Fibroblast of skin of back (primary cell): ENCODE data around the gene TERB2.
"Not testable (repeated sequence)": the region's sequence is repeated elsewhere in the genome, so short reads cannot be mapped to it uniquely, and the experiment has no call there.

Source experiments
- DNase-seq: peaks from one replicate; pipeline ENCODE4 v3.0.0-alpha.2; 2013

The TERB2 gene

DNA sequence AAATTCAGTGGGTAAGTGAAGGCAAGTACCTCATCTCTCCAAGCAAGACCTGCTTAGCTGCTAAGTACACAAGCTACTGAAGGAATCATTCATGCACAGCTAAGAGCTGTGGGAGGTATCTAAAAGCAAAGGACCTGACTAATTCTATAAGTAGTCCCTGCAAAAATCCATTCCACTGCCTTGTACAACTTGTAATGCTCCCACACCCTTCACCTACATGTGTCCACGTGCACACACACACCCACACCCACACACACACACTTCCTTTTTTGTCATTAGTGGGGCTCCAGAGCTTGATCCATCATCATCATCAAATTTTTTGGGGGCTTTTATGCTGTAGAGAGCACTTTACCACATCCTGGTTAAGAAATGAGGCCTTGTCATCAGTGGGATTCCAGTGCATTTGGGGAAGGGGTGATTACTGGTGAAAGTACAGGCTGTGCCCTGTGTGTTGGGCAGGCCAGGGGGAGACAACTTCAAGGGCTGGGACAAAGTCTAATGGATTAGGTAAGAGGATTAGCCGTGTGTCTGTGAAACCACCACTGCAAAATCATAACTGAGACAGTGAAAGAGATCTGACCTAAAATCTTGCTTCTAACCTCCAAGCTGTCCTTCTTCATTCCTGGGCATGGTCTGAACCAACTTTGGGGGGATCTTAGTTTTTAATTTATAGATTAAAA lies 47.4 kb downstream of the TERB2 start:
- DNase-seq, result not testable (repeated sequence)

DNA sequence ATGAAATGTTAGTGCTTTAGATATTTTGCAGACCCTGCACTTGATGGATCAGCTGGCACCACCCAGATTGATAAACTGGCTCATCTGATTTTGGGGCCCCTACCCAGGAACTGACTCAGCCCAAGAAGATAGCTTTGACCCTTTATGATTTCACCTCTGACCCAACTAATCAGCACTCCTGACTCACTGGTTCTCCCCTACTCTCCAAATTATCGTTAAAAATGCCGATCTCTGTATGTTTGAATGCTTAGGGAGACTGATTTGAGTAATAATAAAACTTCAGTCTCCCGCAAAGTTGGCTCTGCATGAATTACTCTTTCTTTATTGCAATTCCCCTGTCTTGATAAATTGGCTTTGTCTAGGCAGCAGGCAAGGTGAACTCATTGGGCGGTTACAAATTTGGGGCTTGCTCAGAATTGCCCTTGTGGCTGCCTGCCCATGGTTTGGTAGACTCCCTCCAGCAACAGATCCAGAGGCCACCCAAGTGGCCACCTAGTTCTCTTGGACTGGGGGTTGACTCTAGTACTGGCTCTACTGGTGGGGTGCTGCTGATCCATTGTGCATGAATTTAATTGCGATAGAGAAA lies 48.2 kb downstream of the TERB2 start:
- not testable (repeated sequence) for DNase-seq

DNA sequence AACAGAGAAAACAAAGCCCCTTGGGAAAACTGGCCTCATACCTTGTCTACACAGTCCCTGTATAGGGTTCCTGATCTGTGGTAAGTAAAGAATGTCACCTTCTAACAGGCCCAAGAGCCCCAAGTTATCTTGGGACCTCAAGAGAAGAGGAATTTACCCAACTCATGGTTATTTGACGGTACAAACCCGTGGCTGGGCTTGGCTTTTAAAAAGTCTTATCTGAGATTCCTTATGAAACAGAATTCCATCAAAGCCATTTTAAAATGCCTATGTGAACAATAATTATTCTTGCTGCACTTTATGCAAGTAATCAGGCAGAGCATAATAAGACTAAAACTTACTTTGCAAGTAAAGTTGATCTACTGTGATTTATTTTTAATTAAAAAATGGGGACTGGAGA lies 52.6 kb downstream of the TERB2 start:
- no peak for DNase-seq

DNA sequence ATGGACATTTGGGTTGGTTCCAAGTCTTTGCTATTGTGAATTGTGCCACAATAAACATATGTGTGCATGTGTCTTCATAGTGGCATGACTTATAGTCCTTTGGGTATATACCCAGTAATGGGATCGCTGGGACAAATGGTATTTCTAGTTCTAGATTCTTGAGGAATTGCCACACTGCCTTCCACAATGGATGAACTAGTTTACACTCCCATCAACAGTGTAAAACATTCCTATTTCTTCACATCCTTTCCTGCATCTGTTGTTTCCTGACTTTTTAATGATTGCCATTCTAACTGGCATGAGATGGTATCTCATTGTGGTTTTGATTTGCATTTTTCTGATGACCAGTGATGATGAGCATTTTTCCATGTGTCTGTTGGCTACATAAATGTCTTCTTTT lies 58.6 kb downstream of the TERB2 start:
- not testable (repeated sequence) for DNase-seq

DNA sequence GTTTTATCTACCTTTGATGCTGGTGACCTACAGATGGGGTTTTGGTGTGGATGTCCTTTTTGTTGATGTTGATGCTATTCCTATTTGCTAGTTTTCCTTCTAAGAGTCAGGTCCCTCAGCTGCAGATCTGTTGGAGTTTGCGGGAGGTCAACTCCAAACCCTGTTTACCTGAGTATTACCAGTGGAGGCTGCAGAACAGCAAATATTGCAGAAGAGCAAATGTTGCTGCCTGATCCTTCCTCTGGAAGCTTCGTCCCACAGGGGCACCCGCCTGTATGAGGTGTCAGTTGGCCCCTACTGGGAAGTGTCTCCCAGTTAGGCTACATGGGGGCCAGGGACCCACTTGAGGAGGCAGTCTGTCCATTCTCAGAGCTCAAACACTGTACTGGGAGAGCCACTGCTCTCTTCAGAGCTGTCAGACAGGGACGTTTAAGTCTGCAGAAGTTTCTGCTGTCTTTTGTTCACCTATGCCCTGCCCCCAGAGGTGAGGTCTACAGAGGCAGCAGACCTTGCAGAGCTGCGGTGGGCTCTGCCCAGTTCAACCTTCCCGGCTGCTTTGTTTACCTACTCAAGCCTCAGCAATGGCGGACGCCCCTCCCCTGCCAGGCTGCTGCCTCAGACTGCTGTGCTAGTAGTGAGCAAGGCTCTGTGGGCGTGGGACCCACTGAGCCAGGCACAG lies 63.9 kb downstream of the TERB2 start:
- DNase-seq, result not testable (repeated sequence)

DNA sequence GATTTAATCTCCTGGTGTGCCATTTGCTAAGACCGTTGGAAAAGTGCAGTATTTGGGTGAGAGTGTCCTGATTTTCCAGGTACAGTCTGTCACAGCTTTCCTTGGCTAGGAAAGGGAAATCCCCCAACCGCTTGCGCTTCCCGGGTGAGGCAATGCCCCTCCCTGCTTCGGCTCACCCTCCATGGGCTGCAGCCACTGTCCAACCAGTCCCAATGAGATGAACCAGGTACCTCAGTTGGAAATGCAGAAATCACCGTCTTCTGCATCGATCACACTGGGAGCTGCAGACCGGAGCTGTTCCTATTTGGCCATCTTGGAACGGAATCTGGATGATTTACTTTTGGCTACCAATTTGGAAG lies 64.4 kb downstream of the TERB2 start:
- not testable (repeated sequence) for DNase-seq

DNA sequence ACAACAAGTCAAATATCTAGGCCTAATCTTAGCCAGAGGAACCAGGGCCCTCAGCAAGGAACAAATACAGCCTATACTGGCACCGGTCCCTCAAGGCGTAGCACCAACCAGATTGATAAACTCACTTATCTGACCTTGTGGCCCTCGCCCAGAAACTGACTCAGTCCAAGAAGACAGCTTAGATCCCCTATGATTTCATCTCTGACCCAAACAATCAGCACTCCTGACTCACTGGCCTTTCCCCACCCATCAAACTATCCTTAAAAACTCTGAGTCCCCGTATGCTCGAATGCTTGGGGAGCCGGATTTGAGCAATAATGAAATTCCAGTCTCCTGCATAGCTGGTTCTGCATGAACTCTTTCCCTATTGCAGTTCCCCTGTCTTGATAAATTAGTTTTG lies 64.9 kb downstream of the TERB2 start:
- no peak for DNase-seq

DNA sequence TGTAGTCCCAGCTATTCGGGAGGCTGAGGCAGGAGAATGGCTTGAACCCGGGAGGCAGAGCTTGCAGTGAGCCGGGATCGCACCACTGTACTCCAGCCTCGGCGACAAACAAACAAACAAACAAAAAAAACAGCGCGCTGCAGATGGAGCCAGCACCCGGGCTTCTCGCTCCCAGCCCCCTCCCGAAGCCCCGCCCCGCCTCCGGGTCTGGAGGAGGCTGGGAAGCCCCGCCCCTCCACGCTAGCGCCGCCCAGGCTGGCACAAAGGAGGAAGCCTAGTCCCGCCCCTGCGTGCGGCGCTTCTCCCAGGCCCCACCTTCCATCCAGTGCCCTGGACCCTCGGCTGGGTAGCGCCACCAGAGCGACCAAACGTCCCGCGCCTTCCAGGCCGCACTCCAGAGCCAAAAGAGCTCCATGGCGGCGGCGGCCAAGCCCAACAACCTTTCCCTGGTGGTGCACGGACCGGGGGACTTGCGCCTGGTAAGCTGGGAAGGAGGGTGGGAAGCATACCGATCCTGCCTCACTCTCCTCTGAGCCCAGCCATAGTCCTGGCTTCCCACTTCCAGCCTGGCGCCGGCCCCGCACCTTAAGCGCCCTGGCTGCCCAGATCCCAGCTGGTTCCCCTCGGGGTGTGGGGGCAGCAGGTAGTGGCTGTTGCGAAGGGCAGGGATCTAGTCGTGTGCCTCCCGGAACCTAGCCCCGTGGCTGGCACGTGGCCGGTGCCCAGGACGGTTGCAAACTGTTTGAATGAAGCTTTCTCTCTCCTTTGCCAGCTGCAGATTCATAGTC lies 66.6 kb downstream of the TERB2 start, which contains the start of gene SORD:
SORD (plus strand) TSS at position 325 of the 788 bp plus-strand sequence; CDS start at position 414, 89 bp downstream.
- DNase-seq, result peak; percentile 84

DNA sequence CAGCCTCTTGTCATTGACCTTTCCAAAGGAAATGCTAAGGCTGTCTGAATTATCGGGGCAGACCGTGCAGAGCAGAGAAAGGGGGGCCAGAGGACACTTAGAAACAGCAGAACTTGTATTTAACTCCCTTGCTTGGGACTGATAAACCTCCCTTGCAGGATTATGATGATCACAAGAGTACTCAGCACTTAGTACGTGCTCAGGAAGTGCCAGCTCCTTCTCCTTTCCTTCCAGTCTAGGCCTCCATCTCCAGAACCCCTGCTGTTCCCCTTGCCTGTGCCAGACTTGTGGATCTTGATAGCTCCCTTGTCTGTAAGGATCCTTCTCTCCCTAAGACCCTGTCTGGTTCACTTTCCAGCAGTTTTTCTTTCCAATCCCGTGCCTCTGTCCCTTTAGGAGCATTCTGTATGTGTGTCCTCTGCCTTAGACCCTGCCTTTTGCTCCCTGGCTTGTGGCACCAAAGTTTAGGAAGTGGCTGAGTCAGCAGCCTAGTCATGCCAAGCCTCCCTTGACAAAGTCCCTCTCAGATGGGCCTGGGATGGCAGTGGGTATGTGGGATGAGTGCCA lies 67.3 kb downstream of the TERB2 start:
- DNase-seq, result peak; percentile 21

DNA sequence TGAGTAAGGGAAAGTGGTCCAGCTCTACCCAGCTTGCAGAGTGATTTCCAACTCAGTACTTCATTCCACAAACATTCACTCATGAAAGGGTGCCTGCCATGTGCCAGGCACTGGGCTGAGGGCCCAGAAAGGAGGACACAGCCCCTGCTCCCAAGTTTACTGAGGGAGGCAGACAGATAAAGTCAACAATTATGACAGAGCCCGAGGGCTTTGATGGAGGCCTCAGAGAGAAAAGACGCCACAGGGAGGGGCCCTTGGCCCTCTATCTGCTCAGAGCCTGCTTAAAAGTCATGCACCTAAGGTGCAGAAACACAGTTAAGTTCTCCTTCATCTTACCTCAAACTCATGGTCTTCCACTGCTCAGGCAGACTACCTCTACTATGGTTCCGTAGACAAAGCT lies 68.2 kb downstream of the TERB2 start:
- DNase-seq, result not testable (repeated sequence)

DNA sequence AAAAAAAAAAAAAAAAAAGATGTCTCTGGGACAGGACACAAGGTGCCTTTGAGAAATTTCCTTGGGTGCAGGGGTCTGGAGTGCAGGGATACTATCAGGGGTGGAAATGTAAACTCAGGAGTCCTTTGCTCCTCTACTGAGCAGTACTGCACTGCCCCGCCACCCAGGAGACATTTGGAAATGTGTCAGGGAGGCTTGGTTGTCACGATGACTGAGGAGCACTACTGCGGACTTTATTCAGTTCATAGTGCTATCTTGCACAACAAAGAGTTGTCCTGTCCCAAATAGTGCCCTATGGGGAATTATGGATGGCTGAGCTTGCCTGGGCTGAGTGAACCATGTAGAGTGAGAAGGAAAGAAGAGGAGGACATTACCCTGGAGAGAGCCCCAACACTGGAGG lies 69.1 kb downstream of the TERB2 start:
- not testable (repeated sequence) for DNase-seq

DNA sequence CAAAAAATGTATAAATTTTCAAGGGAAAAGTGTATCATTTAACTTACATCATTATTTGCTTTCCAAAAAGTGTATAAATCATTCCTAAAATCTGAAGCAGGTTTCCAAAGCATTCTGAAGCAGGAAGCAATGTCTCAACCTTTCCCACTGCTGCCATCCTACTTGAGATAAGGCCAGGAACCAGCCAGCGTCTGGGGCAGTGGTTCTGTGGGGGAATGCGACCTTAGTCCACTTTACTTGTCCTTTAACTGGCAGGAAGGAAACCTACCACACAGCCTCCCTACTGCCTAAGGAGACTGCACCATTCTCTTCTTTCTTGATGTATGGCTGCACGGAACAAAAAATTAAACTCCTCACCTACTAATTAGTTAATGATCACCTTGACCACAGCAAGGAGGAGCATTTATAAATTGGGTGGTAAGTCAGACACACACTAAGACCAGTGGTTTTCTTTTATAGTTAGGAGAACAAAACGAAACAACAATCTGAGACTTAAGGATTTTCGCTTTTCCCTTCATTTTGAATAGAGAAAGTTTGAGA lies 70.2 kb downstream of the TERB2 start:
- DNase-seq, result no peak

DNA sequence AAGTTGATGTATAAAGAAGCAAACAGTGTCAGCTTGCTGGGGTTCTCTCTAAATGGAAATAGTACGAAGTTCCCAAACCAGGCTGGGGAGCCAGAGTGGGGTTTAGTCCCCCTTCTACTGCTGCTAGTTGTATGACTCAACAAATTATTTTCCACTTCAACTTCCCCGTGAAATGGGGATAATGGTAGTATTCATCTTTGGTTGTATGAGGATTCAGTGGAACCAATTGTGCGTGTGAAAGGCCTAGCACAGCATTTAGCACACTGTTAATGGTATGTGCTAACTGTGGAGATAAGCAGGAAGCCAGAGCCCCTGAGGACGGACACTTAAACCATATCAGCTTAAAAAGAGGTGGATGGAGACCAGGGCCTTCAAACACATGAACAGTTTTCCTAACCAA lies 70.7 kb downstream of the TERB2 start:
- no peak for DNase-seq
